HEK293 (cell line): ENCODE results near the gene PER1.

ENCODE experiments used
- CTCF ChIA-PET: fragments of 350-600 bp; formaldehyde crosslinking; extraction: SDS; loops from one replicate; lab custom pipeline; 2021; ENCODE audit warnings: antibody characterized with exemption; lab: Yijun Ruan, JAX
- POLR2A ChIA-PET: fragments of 300-600 bp; formaldehyde crosslinking; extraction: SDS; loops from one replicate; lab custom pipeline; 2020; ENCODE audit warnings: antibody characterized with exemption, inconsistent platforms; lab: Yijun Ruan, JAX
- H3K27ac ChIP-seq: fragments of 200-500 bp; sonication (Bioruptor generic); 2 replicates; pipeline ENCODE4 v1.5.1; 2014; ENCODE audit warnings: low read depth, low read length, control low read depth, inconsistent platforms; ENCODE audit errors: extremely low read depth
- H3K36me3 ChIP-seq, 2 experiments: fragments of 200-500 bp in 1 of 2; sonication (Bioruptor generic) in 1 of 2; 1 replicate in 1 of 2; 2 replicates in 1 of 2; pipeline ENCODE4 v1.5.1; 2014 to 2017; ENCODE audit warnings: inconsistent platforms in 2 of 2, low read length in 2 of 2; ENCODE audit not compliant: control insufficient read depth in 2 of 2, insufficient read depth in 1 of 2
- H3K4me1 ChIP-seq: fragments of 200-500 bp; sonication (Bioruptor generic); 2 replicates; pipeline ENCODE4 v1.5.1; 2014; ENCODE audit warnings: mild to moderate bottlenecking, low read length, inconsistent platforms; ENCODE audit not compliant: control insufficient read depth, insufficient read depth
- H3K4me3 ChIP-seq: 2 replicates; pipeline ENCODE4 v1.5.1; 2011; ENCODE audit warnings: low read depth, mild to moderate bottlenecking, control low read depth, low read length, moderate library complexity
- H3K9me3 ChIP-seq: fragments of 200-500 bp; sonication (Bioruptor generic); 2 replicates; pipeline ENCODE4 v1.5.1; 2014; ENCODE audit warnings: low read depth, low read length, inconsistent platforms; ENCODE audit not compliant: control insufficient read depth, insufficient read depth
- IKZF3 ChIP-seq: fragments of 450-650 bp; IDR thresholded peaks from 2 replicates; pipeline ENCODE4 v1.5.0; 2018; ENCODE audit warnings: missing biosample characterization, mild to moderate bottlenecking, missing genetic modification characterization, moderate library complexity
- KLF10 ChIP-seq: fragments of 450-650 bp; IDR thresholded peaks from 2 replicates; pipeline ENCODE4 v1.5.1; 2018; ENCODE audit warnings: missing biosample characterization, mild to moderate bottlenecking, missing genetic modification characterization
- MZF1 ChIP-seq: fragments of 450-650 bp; formaldehyde crosslinking; IDR thresholded peaks from 2 replicates; pipeline ENCODE4 v1.5.1; 2017; ENCODE audit warnings: missing biosample characterization, missing genetic modification characterization, borderline replicate concordance
- OSR2 ChIP-seq: fragments of 450-650 bp; formaldehyde crosslinking; IDR thresholded peaks from 2 replicates; pipeline ENCODE4 v1.5.1; 2016; ENCODE audit warnings: missing biosample characterization, missing genetic modification characterization
- SP7 ChIP-seq: fragments of 450-650 bp; formaldehyde crosslinking; IDR thresholded peaks from 2 replicates; pipeline ENCODE4 v1.5.1; 2016; ENCODE audit warnings: missing biosample characterization, missing genetic modification characterization
- WT1 ChIP-seq: fragments of 450-650 bp; formaldehyde crosslinking; IDR thresholded peaks from 2 replicates; pipeline ENCODE4 v1.5.1; 2016; ENCODE audit warnings: missing biosample characterization, missing genetic modification characterization
- ZBTB11 ChIP-seq: fragments of 450-650 bp; formaldehyde crosslinking; conservative IDR thresholded peaks from 2 replicates; pipeline ENCODE4 v1.5.1; 2016; ENCODE audit warnings: low read depth, missing biosample characterization, missing genetic modification characterization
- ZBTB17 ChIP-seq: fragments of 450-650 bp; formaldehyde crosslinking; IDR thresholded peaks from 2 replicates; pipeline ENCODE4 v1.5.1; 2016; ENCODE audit warnings: missing biosample characterization, missing genetic modification characterization
- ZBTB20 ChIP-seq: fragments of 450-650 bp; formaldehyde crosslinking; IDR thresholded peaks from 2 replicates; pipeline ENCODE4 v1.5.1; 2016; ENCODE audit warnings: missing biosample characterization, missing genetic modification characterization
- ZBTB21 ChIP-seq: fragments of 450-650 bp; formaldehyde crosslinking; IDR thresholded peaks from 2 replicates; pipeline ENCODE4 v1.5.1; 2017; ENCODE audit warnings: missing biosample characterization, missing genetic modification characterization
- ZBTB48 ChIP-seq: fragments of 450-650 bp; formaldehyde crosslinking; IDR thresholded peaks from 2 replicates; pipeline ENCODE4 v1.5.1; 2016; ENCODE audit warnings: missing biosample characterization, missing genetic modification characterization
- ZBTB8A ChIP-seq: fragments of 450-650 bp; formaldehyde crosslinking; IDR thresholded peaks from 2 replicates; pipeline ENCODE4 v1.5.1; 2016; ENCODE audit warnings: missing biosample characterization, missing genetic modification characterization
- ZNF112 ChIP-seq: fragments of 450-650 bp; formaldehyde crosslinking; IDR thresholded peaks from 2 replicates; pipeline ENCODE4 v1.5.0; 2017; ENCODE audit warnings: missing biosample characterization, missing genetic modification characterization
- ZNF184 ChIP-seq: fragments of 450-650 bp; IDR thresholded peaks from 2 replicates; pipeline ENCODE4 v1.5.1; 2018; ENCODE audit warnings: missing biosample characterization, mild to moderate bottlenecking, missing genetic modification characterization
- ZNF555 ChIP-seq: fragments of 450-650 bp; formaldehyde crosslinking; conservative IDR thresholded peaks from 2 replicates; pipeline ENCODE4 v1.5.1; 2017; ENCODE audit warnings: missing biosample characterization, mild to moderate bottlenecking, missing genetic modification characterization, inconsistent platforms
- ZNF600 ChIP-seq: fragments of 450-650 bp; formaldehyde crosslinking; IDR thresholded peaks from 2 replicates; pipeline ENCODE4 v1.5.1; 2016; ENCODE audit warnings: missing biosample characterization, missing genetic modification characterization
- ZNF654 ChIP-seq: fragments of 450-650 bp; formaldehyde crosslinking; IDR thresholded peaks from 2 replicates; pipeline ENCODE4 v1.5.1; 2016; ENCODE audit warnings: low read depth, missing biosample characterization, missing genetic modification characterization
- ZNF660 ChIP-seq: fragments of 450-650 bp; IDR thresholded peaks from 2 replicates; pipeline ENCODE4 v1.5.1; 2018; ENCODE audit warnings: missing biosample characterization, mild to moderate bottlenecking, missing genetic modification characterization
- ZNF664 ChIP-seq: fragments of 450-650 bp; formaldehyde crosslinking; IDR thresholded peaks from 2 replicates; pipeline ENCODE4 v1.5.1; 2016; ENCODE audit warnings: missing biosample characterization, missing genetic modification characterization
- ZSCAN30 ChIP-seq: fragments of 450-650 bp; IDR thresholded peaks from 2 replicates; pipeline ENCODE4 v1.5.1; 2018; ENCODE audit warnings: missing biosample characterization, mild to moderate bottlenecking, missing genetic modification characterization, moderate library complexity
- TF ChIP-seq, protein P1 (sequence below): fragments of 450-650 bp; formaldehyde crosslinking; IDR thresholded peaks from 2 replicates; pipeline ENCODE4 v1.5.1; 2016; ENCODE audit warnings: missing biosample characterization, missing genetic modification characterization
- TF ChIP-seq, protein P2 (sequence below): fragments of 450-650 bp; formaldehyde crosslinking; IDR thresholded peaks from 2 replicates; pipeline ENCODE4 v1.5.1; 2016; ENCODE audit warnings: missing biosample characterization, missing genetic modification characterization
- TF ChIP-seq, protein P3 (sequence below): fragments of 450-650 bp; formaldehyde crosslinking; IDR thresholded peaks from 2 replicates; pipeline ENCODE4 v1.5.1; 2016; ENCODE audit warnings: missing biosample characterization, missing genetic modification characterization
- TF ChIP-seq, protein P4 (sequence below): fragments of 450-650 bp; formaldehyde crosslinking; IDR thresholded peaks from 2 replicates; pipeline ENCODE4 v1.5.1; 2016; ENCODE audit warnings: missing biosample characterization, missing genetic modification characterization

The PER1 gene

DNA sequence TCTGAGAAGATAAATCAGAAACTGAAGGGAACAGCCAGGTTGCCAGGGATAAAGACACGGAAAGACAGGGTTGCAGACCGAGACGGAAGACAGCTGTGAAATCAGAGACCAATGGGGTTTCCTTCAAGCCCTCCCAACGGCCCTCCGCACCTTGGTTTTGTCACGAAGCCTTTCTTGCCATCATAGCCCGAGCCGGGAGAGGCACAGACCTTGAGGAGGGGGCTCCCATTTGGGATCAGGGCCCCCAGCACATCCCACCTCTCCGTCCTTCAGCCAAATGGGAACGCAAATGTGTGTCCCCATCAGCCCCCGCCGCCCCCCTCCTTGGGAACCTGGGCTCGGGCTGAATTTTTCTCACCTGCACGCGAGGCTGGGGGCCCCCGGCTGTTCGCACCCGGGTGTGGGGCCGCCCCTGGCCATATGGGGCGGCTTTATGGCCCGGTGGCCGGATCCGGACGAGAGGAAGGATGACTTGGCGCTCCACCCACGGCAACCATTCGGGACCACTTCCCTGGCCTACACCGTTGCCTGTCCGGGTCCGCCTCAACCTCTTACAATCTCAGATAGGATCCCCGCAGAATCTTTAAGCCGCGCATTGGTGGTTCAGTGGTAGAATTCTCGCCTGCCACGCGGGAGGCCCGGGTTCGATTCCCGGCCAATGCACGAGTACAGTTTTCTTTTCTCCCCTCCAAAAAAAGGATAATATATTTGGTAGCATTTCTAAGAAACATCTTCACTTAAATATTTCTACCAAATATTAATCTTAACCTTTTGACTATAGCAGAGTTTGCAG, 26.9 kb downstream of the PER1 start (continued):
- 0 out of 2 replicates have a peak, but pooled peaks have one; percentile 45 for TF ChIP-seq ZBTB21 (tag by site-specific recombination)
- TF ChIP-seq KLF10 (tag by site-specific recombination): peak; percentile 83; the same call in 1 of the 2 replicates
- TF ChIP-seq ZNF112 (tag by site-specific recombination): no peak
- TF ChIP-seq ZNF555 (tag by site-specific recombination): no peak
- peak; percentile 13 for TF ChIP-seq ZNF654 (tag by site-specific recombination)
- TF ChIP-seq ZNF660 (tag by site-specific recombination): peak; percentile 97
- TF ChIP-seq, protein P1, sequence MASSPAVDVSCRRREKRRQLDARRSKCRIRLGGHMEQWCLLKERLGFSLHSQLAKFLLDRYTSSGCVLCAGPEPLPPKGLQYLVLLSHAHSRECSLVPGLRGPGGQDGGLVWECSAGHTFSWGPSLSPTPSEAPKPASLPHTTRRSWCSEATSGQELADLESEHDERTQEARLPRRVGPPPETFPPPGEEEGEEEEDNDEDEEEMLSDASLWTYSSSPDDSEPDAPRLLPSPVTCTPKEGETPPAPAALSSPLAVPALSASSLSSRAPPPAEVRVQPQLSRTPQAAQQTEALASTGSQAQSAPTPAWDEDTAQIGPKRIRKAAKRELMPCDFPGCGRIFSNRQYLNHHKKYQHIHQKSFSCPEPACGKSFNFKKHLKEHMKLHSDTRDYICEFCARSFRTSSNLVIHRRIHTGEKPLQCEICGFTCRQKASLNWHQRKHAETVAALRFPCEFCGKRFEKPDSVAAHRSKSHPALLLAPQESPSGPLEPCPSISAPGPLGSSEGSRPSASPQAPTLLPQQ (tag by site-specific recombination): peak; percentile 63
- TF ChIP-seq SP7 (tag by site-specific recombination): peak; percentile 43
- peak; percentile 59 for TF ChIP-seq ZBTB20 (tag by site-specific recombination)
- TF ChIP-seq ZNF184: peak; percentile 70
- TF ChIP-seq ZSCAN30: peak; percentile 90
- TF ChIP-seq, all 188 proteins: peak for 54

DNA sequence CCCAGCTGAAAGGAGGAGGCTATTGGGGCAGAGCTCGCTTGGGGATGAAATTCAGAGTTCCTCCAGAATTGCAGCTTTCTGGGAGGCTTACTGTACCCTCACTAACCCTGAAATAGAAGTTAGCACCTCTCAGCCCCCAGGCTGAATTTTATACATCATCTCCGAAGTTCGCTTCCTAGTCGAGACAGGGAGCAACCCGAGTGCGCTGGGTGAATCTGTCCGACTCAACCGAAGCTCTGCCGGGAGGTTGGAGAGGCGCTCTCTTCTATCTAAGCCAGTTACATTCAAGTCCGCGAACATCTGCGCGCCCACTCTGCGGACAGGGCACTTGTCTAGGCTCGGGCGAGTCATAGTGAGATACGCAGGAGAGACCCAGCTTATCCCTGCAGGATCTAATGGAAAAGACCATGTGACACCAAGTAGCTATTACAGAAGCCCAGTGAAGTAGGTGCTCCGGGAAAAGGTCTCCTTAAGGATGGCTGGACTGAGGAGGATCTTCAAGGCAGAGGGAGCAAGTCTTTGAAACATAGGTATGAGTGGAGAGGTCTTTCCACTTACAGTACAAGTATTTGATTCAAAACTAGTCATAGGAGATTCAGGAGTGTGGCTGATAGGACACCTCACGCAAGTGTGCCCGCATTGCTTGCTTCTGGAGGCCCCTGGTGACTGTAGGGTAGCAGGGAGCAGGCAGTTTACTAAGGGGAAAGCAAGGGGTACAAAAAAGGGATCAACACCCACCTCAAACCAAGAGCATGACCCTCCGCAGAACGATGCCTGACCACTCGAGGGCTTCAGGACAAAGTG, 27.7 kb downstream of the PER1 start:
- ChIA-PET CTCF (interaction anchor here (0.6 to 4.1 kb wide), 10 partner anchors 9 to 259 kb away, joined by 3 to 33 read pairs (median 4); no protein-coding TSS in a partner anchor), POLR2A (interaction anchor here (0.7 to 3.5 kb wide), 9 partner anchors 15 to 289 kb away, joined by 3 to 27 read pairs (median 3); partner anchors contain the start of genes AURKB and SLC25A35)
- Histone ChIP-seq H3K9me3 (no peaks in the 10 kb centered on the region), H3K27ac (no peak overlapping the region; the same call in 1 of the 2 replicates), H3K36me3 (no peaks in the 10 kb centered on the region), H3K4me3 (peak overlapping the region; percentile 70), H3K4me1 (peaks cover 14% of the 10 kb centered on the region)
- peak; percentile 89 for TF ChIP-seq OSR2
- TF ChIP-seq ZNF664 (tag by site-specific recombination): no peak
- TF ChIP-seq ZNF600: peak; percentile 33; the same call in 1 of the 2 replicates
- peak; percentile 94 for TF ChIP-seq ZBTB20 (tag by site-specific recombination)
- TF ChIP-seq, protein P2, sequence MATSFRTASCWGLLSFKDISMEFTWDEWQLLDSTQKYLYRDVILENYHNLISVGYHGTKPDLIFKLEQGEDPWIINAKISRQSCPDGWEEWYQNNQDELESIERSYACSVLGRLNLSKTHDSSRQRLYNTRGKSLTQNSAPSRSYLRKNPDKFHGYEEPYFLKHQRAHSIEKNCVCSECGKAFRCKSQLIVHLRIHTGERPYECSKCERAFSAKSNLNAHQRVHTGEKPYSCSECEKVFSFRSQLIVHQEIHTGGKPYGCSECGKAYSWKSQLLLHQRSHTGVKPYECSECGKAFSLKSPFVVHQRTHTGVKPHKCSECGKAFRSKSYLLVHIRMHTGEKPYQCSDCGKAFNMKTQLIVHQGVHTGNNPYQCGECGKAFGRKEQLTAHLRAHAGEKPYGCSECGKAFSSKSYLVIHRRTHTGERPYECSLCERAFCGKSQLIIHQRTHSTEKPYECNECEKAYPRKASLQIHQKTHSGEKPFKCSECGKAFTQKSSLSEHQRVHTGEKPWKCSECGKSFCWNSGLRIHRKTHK (tag by site-specific recombination): no peak
- 0 out of 2 replicates have a peak, but pooled peaks have one; percentile 8 for TF ChIP-seq ZBTB8A (tag by site-specific recombination)
- TF ChIP-seq IKZF3: peak; percentile 49; the same call in 1 of the 2 replicates
- peak; percentile 40 for TF ChIP-seq ZBTB17
- no peak for TF ChIP-seq MZF1 (tag by site-specific recombination)
- TF ChIP-seq, protein P3, sequence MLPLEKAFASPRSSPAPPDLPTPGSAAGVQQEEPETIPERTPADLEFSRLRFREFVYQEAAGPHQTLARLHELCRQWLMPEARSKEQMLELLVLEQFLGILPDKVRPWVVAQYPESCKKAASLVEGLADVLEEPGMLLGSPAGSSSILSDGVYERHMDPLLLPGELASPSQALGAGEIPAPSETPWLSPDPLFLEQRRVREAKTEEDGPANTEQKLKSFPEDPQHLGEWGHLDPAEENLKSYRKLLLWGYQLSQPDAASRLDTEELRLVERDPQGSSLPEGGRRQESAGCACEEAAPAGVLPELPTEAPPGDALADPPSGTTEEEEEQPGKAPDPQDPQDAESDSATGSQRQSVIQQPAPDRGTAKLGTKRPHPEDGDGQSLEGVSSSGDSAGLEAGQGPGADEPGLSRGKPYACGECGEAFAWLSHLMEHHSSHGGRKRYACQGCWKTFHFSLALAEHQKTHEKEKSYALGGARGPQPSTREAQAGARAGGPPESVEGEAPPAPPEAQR (tag by site-specific recombination): no peak
- TF ChIP-seq ZBTB11: peak; percentile 91
- TF ChIP-seq, protein P4, sequence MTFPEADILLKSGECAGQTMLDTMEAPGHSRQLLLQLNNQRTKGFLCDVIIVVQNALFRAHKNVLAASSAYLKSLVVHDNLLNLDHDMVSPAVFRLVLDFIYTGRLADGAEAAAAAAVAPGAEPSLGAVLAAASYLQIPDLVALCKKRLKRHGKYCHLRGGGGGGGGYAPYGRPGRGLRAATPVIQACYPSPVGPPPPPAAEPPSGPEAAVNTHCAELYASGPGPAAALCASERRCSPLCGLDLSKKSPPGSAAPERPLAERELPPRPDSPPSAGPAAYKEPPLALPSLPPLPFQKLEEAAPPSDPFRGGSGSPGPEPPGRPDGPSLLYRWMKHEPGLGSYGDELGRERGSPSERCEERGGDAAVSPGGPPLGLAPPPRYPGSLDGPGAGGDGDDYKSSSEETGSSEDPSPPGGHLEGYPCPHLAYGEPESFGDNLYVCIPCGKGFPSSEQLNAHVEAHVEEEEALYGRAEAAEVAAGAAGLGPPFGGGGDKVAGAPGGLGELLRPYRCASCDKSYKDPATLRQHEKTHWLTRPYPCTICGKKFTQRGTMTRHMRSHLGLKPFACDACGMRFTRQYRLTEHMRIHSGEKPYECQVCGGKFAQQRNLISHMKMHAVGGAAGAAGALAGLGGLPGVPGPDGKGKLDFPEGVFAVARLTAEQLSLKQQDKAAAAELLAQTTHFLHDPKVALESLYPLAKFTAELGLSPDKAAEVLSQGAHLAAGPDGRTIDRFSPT (tag by site-specific recombination): no peak
- peak; percentile 67 for TF ChIP-seq ZBTB48 (tag by site-specific recombination)
- TF ChIP-seq WT1 (tag by site-specific recombination): no peak
